Stimulated activated CD4-positive, alpha-beta T cell treated with anti-CD3 and anti-CD28 coated beads, Interleukin-2, amount 100 ng/mL, for 48 hours (primary cell): Measurements from ENCODE around the gene ZMYM5.
A peak's percentile ranks its signal among the peaks of the same experiment; 100 is the strongest.
"Not testable (repeated sequence)": the region's sequence is repeated elsewhere in the genome, so short reads cannot be mapped to it uniquely, and the experiment has no call there.

Experiments
- DNase-seq, 2 donors: peaks; one replicate each; pipeline ENCODE4 v3.0.0-alpha.2; 2020

Gene ZMYM5

DNA sequence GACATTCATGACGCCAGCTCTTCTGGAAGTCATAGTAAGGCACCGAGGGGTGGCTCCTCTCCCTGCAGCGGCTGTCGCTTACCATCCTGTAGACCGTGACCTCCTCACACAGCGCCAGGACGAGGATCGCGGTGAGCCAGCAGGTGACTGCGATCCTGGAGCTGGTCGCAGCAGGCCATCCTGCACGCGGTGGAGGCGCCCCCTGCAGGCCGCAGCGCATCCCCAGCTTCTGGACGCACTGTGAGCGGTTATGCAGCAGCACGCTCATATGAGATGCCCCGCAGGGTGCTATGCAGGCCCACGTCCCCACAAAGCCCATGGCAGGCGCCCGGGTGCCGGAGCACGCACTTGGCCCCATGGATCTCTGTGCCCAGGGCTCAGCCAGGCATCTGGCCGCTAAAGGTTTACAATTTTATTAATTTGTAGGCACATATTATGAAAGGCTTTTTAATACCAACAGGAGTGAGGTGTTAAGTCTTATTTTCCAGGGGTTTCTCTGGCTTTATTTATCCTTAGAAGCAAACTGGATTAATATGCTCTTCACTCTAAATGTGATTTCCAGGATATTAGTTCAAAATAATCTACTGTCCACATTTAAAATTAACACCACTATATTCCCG is 45.1 kb downstream of the ZMYM5 start:
- peak; percentile 32 to 49 for DNase-seq

GRCh38 chr13:19817510-19818158 is 45.8 kb downstream of the ZMYM5 start:
- DNase-seq, result no peak

GRCh38 chr13:19817106-19817505 is 46.3 kb downstream of the ZMYM5 start:
- DNase-seq, result no peak

- not testable (repeated sequence) for DNase-seq
Measured at GRCh38 chr13:19815842-19816241, 47.6 kb downstream of the ZMYM5 start.

DNA sequence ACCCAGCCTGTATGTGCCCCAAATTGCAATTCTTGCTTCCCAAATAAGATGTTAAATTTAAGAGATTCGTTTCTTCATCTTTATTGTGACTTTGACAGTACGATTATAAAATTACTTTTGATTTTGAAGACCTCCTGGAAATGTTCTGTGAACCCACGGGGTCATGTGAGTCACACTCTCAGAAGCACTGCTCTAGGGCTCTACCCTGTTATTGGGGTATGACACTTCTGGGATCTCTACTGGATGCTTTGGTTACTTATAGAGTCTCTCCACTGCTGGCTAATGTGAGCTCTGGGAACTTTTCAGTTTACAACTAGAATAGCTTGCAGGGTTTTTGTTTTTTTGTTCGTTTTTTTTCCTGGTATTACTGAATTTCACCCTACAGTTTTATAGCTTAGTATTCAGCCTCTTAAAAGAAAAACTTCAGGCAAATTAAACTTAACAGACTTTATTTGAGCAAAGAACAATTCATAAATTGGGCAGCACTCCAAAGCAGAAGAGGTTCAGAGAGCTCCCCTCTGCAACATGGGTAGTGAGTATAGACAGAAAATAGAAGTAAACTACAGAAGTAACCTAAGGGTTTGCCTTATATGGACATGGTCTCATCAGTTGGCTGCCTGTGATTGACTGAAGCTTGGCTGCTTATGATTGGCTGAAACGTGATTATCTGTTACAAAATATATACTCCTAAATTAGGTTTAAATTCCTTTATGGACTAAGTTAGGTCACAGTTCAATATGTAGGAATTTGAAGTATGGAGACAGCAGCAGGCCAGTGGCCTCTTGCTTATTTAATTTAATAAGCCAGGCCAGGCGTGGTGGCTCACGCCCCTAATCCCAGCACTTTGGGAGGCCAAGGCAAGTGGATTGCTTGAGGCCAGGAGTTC is 52.2 kb downstream of the ZMYM5 start:
- DNase-seq, result no peak

DNA sequence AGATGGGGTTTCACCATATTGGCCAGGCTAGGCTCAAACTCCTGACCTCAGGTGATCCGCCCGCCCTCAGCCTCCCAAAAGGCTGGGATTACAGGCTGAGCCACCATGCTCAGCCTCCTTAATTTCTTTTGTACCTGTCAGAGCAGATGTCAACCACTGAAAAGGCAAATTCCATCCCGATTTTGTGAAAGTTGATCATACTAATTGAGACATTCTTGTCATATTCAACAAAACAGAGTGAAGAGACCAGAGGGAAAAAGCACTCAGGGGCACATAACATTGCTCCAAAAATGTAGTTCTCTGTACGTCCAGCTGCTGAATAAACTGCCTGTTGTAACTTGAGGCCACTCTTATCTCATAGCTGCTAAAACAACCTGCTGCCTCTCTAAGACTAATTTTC is 53.3 kb downstream of the ZMYM5 start:
- no peak for DNase-seq

- no peak for DNase-seq
Measured at GRCh38 chr13:19805765-19806164, 57.7 kb downstream of the ZMYM5 start.

GRCh38 chr13:19795956-19796355 is 67.5 kb downstream of the ZMYM5 start:
- no peak for DNase-seq

DNA sequence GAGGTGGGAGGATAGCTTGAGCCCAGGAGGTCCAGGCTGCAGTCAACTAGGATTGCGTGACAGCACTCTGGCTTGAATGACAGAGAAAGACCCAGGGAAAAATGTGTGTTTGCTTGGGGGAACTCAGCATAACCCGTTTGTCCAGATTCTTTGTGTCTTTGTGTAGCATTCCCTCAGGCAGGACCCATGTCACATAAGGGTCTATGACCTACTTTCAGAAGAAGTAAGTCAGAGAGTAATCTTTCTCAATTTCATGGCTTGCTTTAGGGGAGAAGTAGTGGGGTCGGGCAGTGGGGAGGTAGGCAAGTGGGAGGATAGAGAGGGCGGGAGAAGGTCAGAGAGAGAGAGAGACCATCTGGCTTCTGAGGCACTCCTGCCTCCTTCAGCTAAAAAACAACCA is 68.8 kb downstream of the ZMYM5 start:
- DNase-seq, result no peak

DNA sequence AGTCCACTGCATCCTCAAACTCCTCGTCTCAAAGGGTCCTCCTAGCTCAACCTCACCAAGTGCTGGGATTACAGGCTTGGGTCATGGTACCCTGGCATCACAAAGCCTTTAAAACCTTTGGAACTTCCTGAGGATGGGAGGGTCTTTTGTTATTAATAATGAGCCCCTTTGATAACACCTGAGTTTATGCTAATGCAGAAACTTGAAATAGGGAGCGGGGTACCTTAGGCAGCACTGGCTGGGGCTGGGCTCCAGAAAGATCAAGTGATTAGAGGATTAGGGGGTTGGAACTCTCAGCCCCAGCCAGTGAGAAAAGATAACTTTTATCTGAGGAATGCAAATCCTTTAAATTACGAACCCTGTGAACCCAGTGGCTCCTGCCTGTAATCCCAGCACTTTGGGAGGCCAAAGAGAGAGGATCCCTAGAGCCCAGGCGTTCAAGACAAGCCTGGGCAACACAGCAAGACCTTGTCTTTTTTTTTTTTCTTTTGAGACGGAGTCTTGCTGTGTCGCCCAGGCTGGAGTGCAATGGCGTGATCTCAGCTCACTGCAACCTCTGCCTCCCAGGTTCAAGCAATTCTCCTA is 71.4 kb downstream of the ZMYM5 start:
- no peak for DNase-seq

- DNase-seq, result peak; percentile 91 to 95
Measured at GRCh38 chr13:19782727-19783682, 80.4 kb downstream of the ZMYM5 start, which contains the start of gene PSPC1. Gene PSPC1, minus strand, starts transcription at chr13:19782945. Its CDS starts 188 bp downstream, at chr13:19782757.

DNA sequence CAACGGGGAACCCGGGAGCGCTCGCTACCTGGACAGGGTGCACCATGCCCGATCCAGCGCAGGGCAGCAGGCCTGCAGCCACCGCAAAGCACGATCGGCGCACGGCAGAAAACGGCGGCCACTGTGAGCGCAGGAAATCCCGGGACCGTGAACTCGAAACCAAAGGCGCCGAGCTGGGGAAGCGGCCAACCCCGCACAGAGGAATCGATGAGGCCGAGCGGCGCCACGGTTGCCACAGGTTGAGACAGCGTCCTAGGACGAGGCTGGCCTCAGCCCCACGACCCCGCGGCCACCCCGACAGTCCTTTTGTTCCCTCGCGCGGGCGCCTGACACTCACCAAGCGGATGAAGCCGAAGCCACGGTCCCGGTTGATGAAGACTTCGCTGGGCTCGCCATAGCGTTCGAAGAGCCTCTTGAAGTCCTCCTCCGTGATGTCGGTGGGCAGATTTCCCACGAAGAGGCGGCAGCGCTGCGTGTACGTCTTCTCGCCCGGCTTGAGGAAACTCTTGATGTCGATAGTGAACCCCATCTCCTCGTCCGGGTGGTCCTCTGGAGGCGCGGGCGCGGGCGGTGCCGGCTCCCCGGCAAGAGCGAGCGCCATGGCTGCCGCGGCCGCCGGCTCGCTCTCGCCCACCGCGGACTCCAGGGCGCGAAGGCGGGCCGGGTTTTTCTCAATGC is 81.3 kb downstream of the ZMYM5 start:
- DNase-seq, result peak; percentile 35 to 44

DNA sequence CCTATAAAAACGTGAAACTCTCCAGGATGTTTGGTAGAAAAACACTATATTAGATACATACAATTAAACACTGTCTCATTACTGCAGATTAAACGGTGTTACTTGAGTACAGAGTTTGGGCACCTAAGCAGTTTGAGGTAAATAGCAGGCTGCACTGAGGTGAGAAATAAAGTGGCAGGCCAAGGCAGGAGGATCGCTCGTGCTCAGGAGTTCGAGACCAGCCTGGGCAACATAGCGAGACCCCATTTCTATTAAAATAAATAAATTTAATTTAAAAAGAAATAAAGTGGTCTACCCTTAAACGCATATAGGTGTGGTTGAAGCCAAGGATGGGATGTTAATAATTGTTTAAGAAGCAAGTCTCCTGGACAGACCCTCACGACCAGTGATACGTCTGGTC is 81.9 kb downstream of the ZMYM5 start:
- no peak for DNase-seq

DNA sequence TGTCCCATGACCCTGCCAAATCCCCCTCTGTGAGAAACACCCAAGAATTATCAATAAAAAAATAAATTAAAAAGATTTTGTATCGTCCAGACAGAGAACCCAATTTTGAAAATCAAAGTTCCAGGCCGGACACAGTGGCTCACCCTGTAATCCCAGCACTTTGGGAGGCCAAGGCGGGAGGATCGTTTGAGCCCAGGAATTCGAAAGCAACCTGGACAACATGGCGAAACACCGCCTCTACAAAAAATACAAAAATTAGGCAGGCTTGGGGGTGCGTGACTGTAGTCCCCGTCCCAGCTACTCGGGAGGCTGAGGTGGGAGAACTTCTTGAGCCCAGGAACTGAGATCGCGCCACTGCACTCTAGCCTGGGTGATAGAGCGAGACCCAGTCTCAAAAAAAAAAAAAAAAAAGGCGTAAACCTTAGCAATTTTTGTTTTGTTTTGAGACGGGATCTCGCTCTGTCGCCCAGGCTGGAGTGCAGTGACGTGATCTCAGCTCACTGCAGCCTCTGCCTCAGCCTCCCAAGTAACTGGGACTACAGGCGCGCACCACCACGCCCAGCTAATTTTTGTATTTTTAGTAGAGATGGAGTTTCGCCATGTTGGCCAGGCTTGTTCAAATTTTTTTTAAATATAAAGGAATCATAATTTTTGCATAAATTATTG is 82.6 kb downstream of the ZMYM5 start:
- DNase-seq, result not testable (repeated sequence)
